ENCODE data around the gene DIAPH2.
"Not testable (repeated sequence)": the region's sequence is repeated elsewhere in the genome, so short reads cannot be mapped to it uniquely, and the experiment has no call there.

DIAPH2 gene

GRCh38 chrX:96719161-96719875 lies 34.7 kb downstream of the DIAPH2 start:
- DNase-seq (ENCODE audit: low spot score): no peak

GRCh38 chrX:96721354-96721753 lies 36.7 kb downstream of the DIAPH2 start:
- no peak for DNase-seq (ENCODE audit: low spot score)

GRCh38 chrX:96722781-96723180 lies 38.1 kb downstream of the DIAPH2 start:
- no peak for DNase-seq (ENCODE audit: low spot score)

- no peak for DNase-seq (ENCODE audit: low spot score)
Observed at GRCh38 chrX:96729053-96729452, 44.4 kb downstream of the DIAPH2 start.

- DNase-seq (ENCODE audit: low spot score): no peak
Observed at GRCh38 chrX:96729868-96730643, 45.4 kb downstream of the DIAPH2 start.

- not testable (repeated sequence) for DNase-seq (ENCODE audit: low spot score)
Observed at GRCh38 chrX:96731000-96731399, 46.4 kb downstream of the DIAPH2 start.

GRCh38 chrX:96743367-96744073 lies 58.9 kb downstream of the DIAPH2 start:
- no peak for DNase-seq (ENCODE audit: low spot score)

- DNase-seq (ENCODE audit: low spot score): no peak
Observed at GRCh38 chrX:96752781-96753180, 68.1 kb downstream of the DIAPH2 start.

- DNase-seq (ENCODE audit: low spot score): no peak
Observed at GRCh38 chrX:96753230-96753629, 68.6 kb downstream of the DIAPH2 start.

- DNase-seq (ENCODE audit: low spot score): no peak
Observed at GRCh38 chrX:96756491-96756890, 71.8 kb downstream of the DIAPH2 start.

GRCh38 chrX:96761566-96761965 lies 76.9 kb downstream of the DIAPH2 start:
- no peak for DNase-seq (ENCODE audit: low spot score)

GRCh38 chrX:96763608-96764007 lies 79.0 kb downstream of the DIAPH2 start:
- DNase-seq (ENCODE audit: low spot score): no peak

GRCh38 chrX:96764864-96765263 lies 80.2 kb downstream of the DIAPH2 start:
- DNase-seq (ENCODE audit: low spot score): no peak

GRCh38 chrX:96770315-96770714 lies 85.7 kb downstream of the DIAPH2 start:
- DNase-seq (ENCODE audit: low spot score): peak; percentile 27

GRCh38 chrX:96771486-96771885 lies 86.8 kb downstream of the DIAPH2 start:
- DNase-seq (ENCODE audit: low spot score): no peak

- no peak for DNase-seq (ENCODE audit: low spot score)
Observed at GRCh38 chrX:96774116-96774515, 89.5 kb downstream of the DIAPH2 start.

GRCh38 chrX:96776966-96777365 lies 92.3 kb downstream of the DIAPH2 start:
- peak; percentile 27 for DNase-seq (ENCODE audit: low spot score)

GRCh38 chrX:96791559-96791958 lies 106.9 kb downstream of the DIAPH2 start:
- no peak for DNase-seq (ENCODE audit: low spot score)

GRCh38 chrX:96792047-96792446 lies 107.4 kb downstream of the DIAPH2 start:
- DNase-seq (ENCODE audit: low spot score): no peak

- no peak for DNase-seq (ENCODE audit: low spot score)
Observed at GRCh38 chrX:96798982-96799381, 114.3 kb downstream of the DIAPH2 start.

- DNase-seq (ENCODE audit: low spot score): no peak
Observed at GRCh38 chrX:96807318-96807717, 122.7 kb downstream of the DIAPH2 start.

GRCh38 chrX:96820935-96821334 lies 136.3 kb downstream of the DIAPH2 start:
- no peak for DNase-seq (ENCODE audit: low spot score)

- no peak for DNase-seq (ENCODE audit: low spot score)
Observed at GRCh38 chrX:96824166-96824565, 139.5 kb downstream of the DIAPH2 start.

Measured in GM03348 (cell line).